Astrocyte of the spinal cord (primary cell): Measurements from ENCODE around the gene LMF2.
"Not testable (repeated sequence)": the region's sequence is repeated elsewhere in the genome, so short reads cannot be mapped to it uniquely, and the experiment has no call there.

Source experiments
- DNase-seq: peaks from one replicate; pipeline ENCODE4 v3.0.0; 2011; ENCODE audit warnings: low read depth, low spot score
- H3K4me3 ChIP-seq: 2 replicates; pipeline ENCODE4 v1.5.1; 2011; ENCODE audit warnings: low read depth, mild to moderate bottlenecking, low read length, moderate library complexity
- CTCF ChIP-seq: IDR thresholded peaks from 2 replicates; pipeline ENCODE4 v1.5.1; 2012; ENCODE audit warnings: low read depth, mild to moderate bottlenecking, low read length, inconsistent platforms
- in situ Hi-C: cut with HindIII; loops from 2 replicates; pipeline ENCODE4 v1.10.0; 2017; ENCODE audit warnings: low sequenced_read_pairs

LMF2 gene

GRCh38 chr22:50521710-50522109, 14.2 kb upstream of the LMF2 start:
- no peak overlapping the region for H3K4me3 ChIP-seq
- no peak for DNase-seq
- in situ Hi-C loops, result no loop called here
- no peak for TF ChIP-seq CTCF

- no peak for DNase-seq
- in situ Hi-C loops, result no loop called here
- no peak for TF ChIP-seq CTCF
- H3K4me3 ChIP-seq, result no peak overlapping the region
Observed at GRCh38 chr22:50520826-50521453, 13.4 kb upstream of the LMF2 start.

- H3K4me3 ChIP-seq, DNase-seq, in situ Hi-C loops: not testable (repeated sequence)
Observed at GRCh38 chr22:50520184-50520583, 12.7 kb upstream of the LMF2 start.

GRCh38 chr22:50519151-50519550, 11.6 kb upstream of the LMF2 start:
- TF ChIP-seq CTCF, result no peak
- no peak overlapping the region for H3K4me3 ChIP-seq
- no peak for DNase-seq
- in situ Hi-C loops, result no loop called here

- in situ Hi-C loops, result no loop called here
- TF ChIP-seq CTCF, result no peak
- DNase-seq, result no peak
- no peak overlapping the region for H3K4me3 ChIP-seq
Observed at GRCh38 chr22:50518606-50519005, 11.1 kb upstream of the LMF2 start.

- no peak for TF ChIP-seq CTCF
- H3K4me3 ChIP-seq, result no peak overlapping the region
- DNase-seq, result no peak
- in situ Hi-C loops, result no loop called here
Observed at GRCh38 chr22:50517495-50518260, 10.2 kb upstream of the LMF2 start.

GRCh38 chr22:50516891-50517290, 9.4 kb upstream of the LMF2 start:
- in situ Hi-C loops, result no loop called here
- TF ChIP-seq CTCF, result no peak
- DNase-seq, result no peak
- H3K4me3 ChIP-seq, result no peak overlapping the region
